NCI-H446 treated with DMSO at 0.1 percent for 48 hours (cell line): ENCODE results near the gene CRYBA4.

Source experiments
- DNase-seq: peaks from one replicate; lab custom pipeline; 2025; lab: John Stamatoyannopoulos, UW

CRYBA4 gene

GRCh38 chr22:26660961-26661578, 39.3 kb downstream of the CRYBA4 start:
- DNase-seq: no peak

- no peak for DNase-seq
Measured at GRCh38 chr22:26662160-26662559, 40.4 kb downstream of the CRYBA4 start.

- no peak for DNase-seq
Measured at GRCh38 chr22:26663374-26663923, 41.7 kb downstream of the CRYBA4 start.

GRCh38 chr22:26665813-26666231, 44.1 kb downstream of the CRYBA4 start:
- DNase-seq: no peak

- no peak for DNase-seq
Measured at GRCh38 chr22:26667140-26667539, 45.4 kb downstream of the CRYBA4 start.

GRCh38 chr22:26669060-26669481, 47.3 kb downstream of the CRYBA4 start:
- peak; percentile 44 for DNase-seq

- DNase-seq: no peak
Measured at GRCh38 chr22:26670459-26670858, 48.7 kb downstream of the CRYBA4 start.

- no peak for DNase-seq
Measured at GRCh38 chr22:26671317-26672059, 49.7 kb downstream of the CRYBA4 start.

- no peak for DNase-seq
Measured at GRCh38 chr22:26672060-26672471, 50.3 kb downstream of the CRYBA4 start.

GRCh38 chr22:26672590-26673468, 51.1 kb downstream of the CRYBA4 start:
- peak; percentile 93 for DNase-seq

GRCh38 chr22:26673486-26673885, 51.7 kb downstream of the CRYBA4 start:
- no peak for DNase-seq

- no peak for DNase-seq
Measured at GRCh38 chr22:26674211-26675190, 52.7 kb downstream of the CRYBA4 start.

GRCh38 chr22:26675687-26676268, 54.0 kb downstream of the CRYBA4 start:
- DNase-seq: no peak

- no peak for DNase-seq
Measured at GRCh38 chr22:26677217-26677616, 55.5 kb downstream of the CRYBA4 start.

GRCh38 chr22:26679003-26679629, 57.4 kb downstream of the CRYBA4 start:
- peak; percentile 52 for DNase-seq
